Osteocyte (in vitro differentiated cells): ENCODE results near the gene GRPR. TPM values are rescaled to one million over a fixed set of nuclear protein-coding genes. Genes with fewer than 3 reads are reported as not detected.

Experiments used
- DNase-seq: peaks from one replicate; pipeline ENCODE4 v3.0.0; 2021; ENCODE audit warnings: mixed read lengths; ENCODE audit not compliant: unreplicated experiment; ENCODE audit errors: extremely low spot score
- H3K27ac Mint-ChIP-seq: one replicate; pipeline ENCODE4 v1.8.0; 2021; ENCODE audit warnings: mild to moderate bottlenecking, mixed read lengths; ENCODE audit not compliant: unreplicated experiment
- H3K27me3 Mint-ChIP-seq: one replicate; pipeline ENCODE4 v1.8.0; 2021; ENCODE audit warnings: mixed read lengths; ENCODE audit not compliant: unreplicated experiment
- H3K36me3 Mint-ChIP-seq: one replicate; pipeline ENCODE4 v1.8.0; 2021; ENCODE audit warnings: mixed read lengths; ENCODE audit not compliant: unreplicated experiment
- H3K4me1 Mint-ChIP-seq: one replicate; pipeline ENCODE4 v1.8.0; 2021; ENCODE audit warnings: mixed read lengths; ENCODE audit not compliant: unreplicated experiment
- H3K4me3 Mint-ChIP-seq: one replicate; pipeline ENCODE4 v1.8.0; 2021; ENCODE audit warnings: mild to moderate bottlenecking, moderate library complexity, mixed read lengths; ENCODE audit not compliant: unreplicated experiment
- H3K9me3 Mint-ChIP-seq: one replicate; pipeline ENCODE4 v1.8.0; 2021; ENCODE audit warnings: mixed read lengths; ENCODE audit not compliant: unreplicated experiment
- total RNA-seq: library from RNA; stranded (reverse); gene quantifications from 2 replicates; pipeline ENCODE4 v1.2.1, GENCODE V29; 2021
- TF ChIP-seq, protein P1 (sequence below): fragments of 200-600 bp; sonication (generic); IDR thresholded peaks from 2 replicates; pipeline ENCODE4 v1.5.0; 2021; ENCODE audit warnings: antibody characterized with exemption, mild to moderate bottlenecking, moderate library complexity

GRPR gene
- total RNA-seq, 1 donor from 2014 or later, result 4.0 TPM

DNA sequence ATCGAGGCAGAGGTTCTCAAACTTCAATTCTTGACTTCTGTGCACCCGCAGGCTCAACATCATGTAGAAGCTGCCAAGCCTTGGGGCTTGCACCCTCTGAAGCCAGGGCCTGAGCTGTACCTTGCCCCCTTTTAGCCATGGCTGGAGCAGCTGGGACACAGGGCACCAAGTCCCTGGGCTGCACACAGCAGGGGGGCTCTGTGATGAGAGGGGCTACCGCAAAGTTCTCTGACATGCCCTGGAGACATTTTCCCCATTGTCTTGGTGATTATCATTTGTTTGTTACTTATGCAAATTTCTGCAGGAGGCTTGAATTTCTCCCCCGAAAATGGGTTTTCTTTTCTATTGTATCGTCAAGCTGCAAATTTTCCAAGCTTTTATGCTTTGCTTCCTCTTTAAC, 39.0 kb downstream of the GRPR start:
- Mint-ChIP-seq H3K36me3 (peaks cover 2% of the 10 kb centered on the region), H3K4me1 (peaks cover 14% of the 10 kb centered on the region), H3K27me3 (no peaks in the 10 kb centered on the region), H3K27ac (no peak overlapping the region), H3K4me3 (no peak overlapping the region), H3K9me3 (no peaks in the 10 kb centered on the region)
- TF ChIP-seq, protein P1, sequence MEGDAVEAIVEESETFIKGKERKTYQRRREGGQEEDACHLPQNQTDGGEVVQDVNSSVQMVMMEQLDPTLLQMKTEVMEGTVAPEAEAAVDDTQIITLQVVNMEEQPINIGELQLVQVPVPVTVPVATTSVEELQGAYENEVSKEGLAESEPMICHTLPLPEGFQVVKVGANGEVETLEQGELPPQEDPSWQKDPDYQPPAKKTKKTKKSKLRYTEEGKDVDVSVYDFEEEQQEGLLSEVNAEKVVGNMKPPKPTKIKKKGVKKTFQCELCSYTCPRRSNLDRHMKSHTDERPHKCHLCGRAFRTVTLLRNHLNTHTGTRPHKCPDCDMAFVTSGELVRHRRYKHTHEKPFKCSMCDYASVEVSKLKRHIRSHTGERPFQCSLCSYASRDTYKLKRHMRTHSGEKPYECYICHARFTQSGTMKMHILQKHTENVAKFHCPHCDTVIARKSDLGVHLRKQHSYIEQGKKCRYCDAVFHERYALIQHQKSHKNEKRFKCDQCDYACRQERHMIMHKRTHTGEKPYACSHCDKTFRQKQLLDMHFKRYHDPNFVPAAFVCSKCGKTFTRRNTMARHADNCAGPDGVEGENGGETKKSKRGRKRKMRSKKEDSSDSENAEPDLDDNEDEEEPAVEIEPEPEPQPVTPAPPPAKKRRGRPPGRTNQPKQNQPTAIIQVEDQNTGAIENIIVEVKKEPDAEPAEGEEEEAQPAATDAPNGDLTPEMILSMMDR, result no peak
- no peak for DNase-seq

DNA sequence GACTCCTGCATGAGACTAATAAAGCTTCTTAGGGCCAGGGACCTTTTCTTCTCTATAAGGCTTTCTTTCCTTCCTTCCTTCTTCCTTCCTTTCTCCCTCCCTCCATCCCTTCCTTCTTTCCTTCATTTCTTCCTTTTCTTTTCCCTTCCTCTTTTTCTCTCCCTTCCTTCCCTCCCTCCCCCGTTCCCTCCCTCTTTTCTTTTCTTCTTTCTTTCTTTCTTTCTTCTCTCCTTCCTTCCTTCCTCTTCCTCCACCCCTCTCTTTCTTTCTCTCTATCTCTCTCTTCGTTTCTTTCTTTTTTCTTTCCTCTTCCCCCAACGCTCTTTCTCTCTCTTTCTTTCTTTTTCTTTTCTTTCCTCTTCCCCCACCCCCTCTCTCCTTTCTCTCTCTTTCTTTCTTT, 41.4 kb downstream of the GRPR start:
- H3K9me3 Mint-ChIP-seq, result no peaks in the 10 kb centered on the region
- TF ChIP-seq, protein P1, result no peak
- peaks cover 14% of the 10 kb centered on the region for H3K4me1 Mint-ChIP-seq
- DNase-seq, result no peak
- H3K4me3 Mint-ChIP-seq, result no peak overlapping the region
- H3K27me3 Mint-ChIP-seq, result no peaks in the 10 kb centered on the region
- H3K36me3 Mint-ChIP-seq, result peaks cover 2% of the 10 kb centered on the region
- H3K27ac Mint-ChIP-seq, result no peak overlapping the region

DNA sequence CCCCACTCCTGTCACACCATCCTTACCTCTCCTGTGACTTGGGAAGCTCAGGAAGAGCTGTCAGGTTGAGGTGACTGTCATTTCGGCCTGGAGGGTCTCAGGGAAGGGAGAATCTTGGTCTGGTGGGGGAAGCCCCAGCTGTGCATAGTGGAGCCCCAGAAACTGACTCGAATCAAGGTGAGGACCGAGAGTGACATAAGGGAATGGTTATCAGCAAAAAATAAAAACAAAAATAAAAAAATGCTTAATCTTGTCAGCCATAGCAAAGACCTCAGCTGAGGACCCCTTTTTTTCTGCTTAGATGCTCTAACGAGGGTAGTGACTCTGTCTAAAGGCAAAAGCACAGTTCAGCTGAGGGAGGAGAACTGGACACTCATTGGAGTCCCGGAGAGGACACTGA, 43.8 kb downstream of the GRPR start, which contains the start of gene MAGEB17:
Gene MAGEB17 (plus strand): TSS at position 301 of the 400 bp plus-strand sequence. CDS start 2,902 bp downstream, outside the sequence.
- H3K9me3 Mint-ChIP-seq, result no peaks in the 10 kb centered on the region
- H3K4me1 Mint-ChIP-seq, result peaks cover 2% of the 10 kb centered on the region
- TF ChIP-seq, protein P1, result no peak
- no peak within 1 kb of the TSS for H3K27ac Mint-ChIP-seq
- DNase-seq, result no peak
- H3K36me3 Mint-ChIP-seq, result peaks cover 2% of the 10 kb centered on the region
- H3K4me3 Mint-ChIP-seq, result no peak within 1 kb of the TSS
- H3K27me3 Mint-ChIP-seq, result no peaks in the 10 kb centered on the region

DNA sequence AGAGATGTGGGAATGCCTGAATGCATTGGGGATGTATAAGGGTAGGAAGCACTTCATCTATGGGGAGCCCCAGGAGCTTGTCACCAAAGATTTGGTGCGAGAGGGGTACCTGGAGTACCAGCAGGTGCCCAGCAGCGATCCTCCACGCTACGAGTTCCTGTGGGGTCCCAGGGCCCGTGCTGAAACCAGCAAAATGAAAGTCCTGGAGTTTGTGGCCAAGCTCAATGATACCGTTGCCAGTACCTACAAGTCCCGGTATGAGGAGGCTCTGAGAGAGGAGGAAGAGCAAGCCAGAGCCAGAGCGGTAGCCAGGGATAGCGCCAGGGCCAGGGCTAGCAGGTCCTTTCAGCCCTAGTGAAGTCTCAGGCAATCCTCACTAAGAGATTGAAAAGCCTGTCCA, 47.7 kb downstream of the GRPR start:
- no peak for DNase-seq
- no peak overlapping the region for H3K27ac Mint-ChIP-seq
- peaks cover under 1% of the 10 kb centered on the region for H3K36me3 Mint-ChIP-seq
- no peaks in the 10 kb centered on the region for H3K9me3 Mint-ChIP-seq
- peaks cover 2% of the 10 kb centered on the region for H3K27me3 Mint-ChIP-seq
- H3K4me1 Mint-ChIP-seq, result no peaks in the 10 kb centered on the region
- TF ChIP-seq, protein P1, result no peak
- no peak overlapping the region for H3K4me3 Mint-ChIP-seq

DNA sequence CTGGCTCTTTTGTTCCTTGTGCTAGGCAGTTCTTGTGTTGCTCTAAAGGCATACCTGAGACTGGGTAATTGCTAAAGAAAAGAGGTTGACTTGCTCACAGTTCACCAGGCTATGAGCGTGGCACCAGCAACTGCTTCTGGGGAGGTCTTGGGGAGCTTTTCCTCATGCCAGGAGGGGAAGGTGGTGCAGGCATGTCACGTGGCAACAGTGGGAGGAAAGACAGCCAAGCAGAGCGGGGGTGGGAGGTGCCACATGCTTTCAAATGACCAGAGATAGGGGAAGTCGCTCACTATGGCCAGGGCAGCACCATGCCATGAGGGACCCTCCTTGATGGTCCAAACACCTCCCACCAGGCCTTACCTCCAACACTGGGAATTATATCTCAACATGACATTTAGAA, 48.6 kb downstream of the GRPR start:
- DNase-seq, result no peak
- H3K4me1 Mint-ChIP-seq, result no peaks in the 10 kb centered on the region
- H3K9me3 Mint-ChIP-seq, result no peaks in the 10 kb centered on the region
- no peak overlapping the region for H3K27ac Mint-ChIP-seq
- TF ChIP-seq, protein P1, result no peak
- no peaks in the 10 kb centered on the region for H3K36me3 Mint-ChIP-seq
- no peak overlapping the region for H3K4me3 Mint-ChIP-seq
- peaks cover 2% of the 10 kb centered on the region for H3K27me3 Mint-ChIP-seq
